Gastroesophageal sphincter (tissue), 3 donors: Measurements from ENCODE around the gene MAPKAPK3.

Source experiments
- CTCF ChIP-seq, 4 experiments: fragments of 200-600 bp in 2 of 4; fragments of 450-650 bp in 2 of 4; sonication (generic) in 1 of 4; IDR thresholded peaks; one replicate each; pipeline ENCODE4 v1.5.1; 2017 to 2019; ENCODE audit warnings: antibody characterized with exemption in 4 of 4, mild to moderate bottlenecking in 2 of 4, moderate library complexity in 2 of 4
- POLR2A ChIP-seq, 2 donors: fragments of 450-650 bp; IDR thresholded peaks; one replicate each; pipeline ENCODE4 v1.6.1; 2017; ENCODE audit warnings: antibody characterized with exemption in 2 of 2, mild to moderate bottlenecking in 2 of 2, moderate library complexity in 1 of 2

DNA sequence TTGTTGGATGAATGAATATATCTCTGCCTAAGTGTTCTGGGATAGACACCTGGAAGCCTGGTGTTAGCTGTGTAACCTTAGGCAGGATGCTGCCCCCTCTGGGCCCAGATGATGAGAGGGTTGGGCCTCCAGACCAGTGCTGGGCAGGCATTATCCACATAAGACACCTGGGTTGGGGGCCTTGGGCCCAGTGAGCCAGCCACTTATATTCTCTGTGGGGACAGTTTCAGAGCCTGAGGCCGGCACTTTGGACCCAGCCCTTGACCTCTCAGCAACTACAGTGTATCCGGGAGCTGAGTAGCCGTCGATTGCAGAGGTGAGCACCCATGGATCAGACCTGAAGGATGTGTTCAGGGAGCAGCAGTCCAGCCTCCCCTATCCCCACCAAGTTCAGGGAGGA is 45.5 kb upstream of the MAPKAPK3 start:
- no peak for TF ChIP-seq CTCF (IDR thresholded peaks at IDR 0.05)
- TF ChIP-seq POLR2A (IDR thresholded peaks at IDR 0.05): no peak
